Ishikawa (cell line): Measurements from ENCODE around the gene MT1E.

ENCODE experiments used
- CEBPB ChIP-seq: IDR thresholded peaks from 2 replicates; pipeline ENCODE4 v1.6.1; 2012
- CREB1 ChIP-seq: IDR thresholded peaks from 2 replicates; pipeline ENCODE4 v1.6.1; 2012; ENCODE audit warnings: low read depth
- NFIC ChIP-seq: IDR thresholded peaks from 2 replicates; pipeline ENCODE4 v1.6.1; 2012
- RAD21 ChIP-seq: IDR thresholded peaks from 2 replicates; pipeline ENCODE4 v1.6.1; 2012; ENCODE audit warnings: low read depth
- REST ChIP-seq: IDR thresholded peaks from 2 replicates; pipeline ENCODE4 v1.6.1; 2012; ENCODE audit warnings: low read depth, mild to moderate bottlenecking
- TAF1 ChIP-seq: IDR thresholded peaks from 2 replicates; pipeline ENCODE4 v1.6.1; 2012; ENCODE audit warnings: low read depth, mild to moderate bottlenecking
- YY1 ChIP-seq: IDR thresholded peaks from 2 replicates; pipeline ENCODE4 v1.6.1; 2012; ENCODE audit warnings: low read depth

GRCh38 chr16:56628486-56629350, 3.1 kb downstream of the MT1E start:
- TF ChIP-seq TAF1 = no peak
- TF ChIP-seq REST = no peak
- TF ChIP-seq RAD21 = no peak
- TF ChIP-seq CEBPB = no peak
- no peak for TF ChIP-seq YY1
- no peak for TF ChIP-seq NFIC
- no peak for TF ChIP-seq CREB1
